Brain pericyte (primary cell): ENCODE measurements around the gene INTS11.

ENCODE experiments used
- DNase-seq: peaks from one replicate; pipeline ENCODE4 v3.0.0-alpha.2; 2012; ENCODE audit warnings: low read depth, low spot score

The INTS11 gene

GRCh38 chr1:1357871-1358432 is 33.5 kb upstream of the INTS11 start:
- DNase-seq = no peak

DNA sequence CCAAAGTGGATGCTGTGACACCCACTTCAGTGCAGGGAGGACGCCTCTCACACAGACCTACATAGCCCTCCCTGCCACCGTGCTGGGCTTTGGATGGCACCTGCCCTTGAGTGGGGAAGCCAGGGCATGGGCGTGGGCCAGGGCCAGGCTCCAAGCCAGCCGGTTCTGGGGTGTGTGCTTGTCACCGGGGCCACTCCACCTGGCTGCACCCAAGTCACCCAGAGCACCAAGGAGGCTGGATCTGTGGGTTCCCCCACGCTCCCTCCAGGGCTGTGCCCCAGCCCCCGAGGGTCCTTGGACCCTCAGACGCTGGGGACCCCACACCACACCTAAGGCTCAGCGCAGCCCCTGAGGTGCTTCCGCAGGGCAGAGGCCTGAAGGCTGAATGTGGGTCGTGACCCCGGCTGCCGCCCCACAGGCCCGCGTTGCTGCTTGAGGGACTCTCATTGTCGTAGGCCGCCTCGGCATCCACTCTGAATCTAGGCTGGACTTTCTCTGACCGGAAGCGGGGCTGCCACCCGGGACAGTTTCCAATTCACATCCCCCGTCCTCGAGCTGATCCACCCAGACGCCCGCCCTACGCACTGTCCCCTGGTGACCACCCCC is 32.4 kb upstream of the INTS11 start:
- no peak for DNase-seq

GRCh38 chr1:1356166-1356795 is 31.8 kb upstream of the INTS11 start:
- DNase-seq = no peak

GRCh38 chr1:1355416-1355815 is 31.0 kb upstream of the INTS11 start:
- no peak for DNase-seq

DNA sequence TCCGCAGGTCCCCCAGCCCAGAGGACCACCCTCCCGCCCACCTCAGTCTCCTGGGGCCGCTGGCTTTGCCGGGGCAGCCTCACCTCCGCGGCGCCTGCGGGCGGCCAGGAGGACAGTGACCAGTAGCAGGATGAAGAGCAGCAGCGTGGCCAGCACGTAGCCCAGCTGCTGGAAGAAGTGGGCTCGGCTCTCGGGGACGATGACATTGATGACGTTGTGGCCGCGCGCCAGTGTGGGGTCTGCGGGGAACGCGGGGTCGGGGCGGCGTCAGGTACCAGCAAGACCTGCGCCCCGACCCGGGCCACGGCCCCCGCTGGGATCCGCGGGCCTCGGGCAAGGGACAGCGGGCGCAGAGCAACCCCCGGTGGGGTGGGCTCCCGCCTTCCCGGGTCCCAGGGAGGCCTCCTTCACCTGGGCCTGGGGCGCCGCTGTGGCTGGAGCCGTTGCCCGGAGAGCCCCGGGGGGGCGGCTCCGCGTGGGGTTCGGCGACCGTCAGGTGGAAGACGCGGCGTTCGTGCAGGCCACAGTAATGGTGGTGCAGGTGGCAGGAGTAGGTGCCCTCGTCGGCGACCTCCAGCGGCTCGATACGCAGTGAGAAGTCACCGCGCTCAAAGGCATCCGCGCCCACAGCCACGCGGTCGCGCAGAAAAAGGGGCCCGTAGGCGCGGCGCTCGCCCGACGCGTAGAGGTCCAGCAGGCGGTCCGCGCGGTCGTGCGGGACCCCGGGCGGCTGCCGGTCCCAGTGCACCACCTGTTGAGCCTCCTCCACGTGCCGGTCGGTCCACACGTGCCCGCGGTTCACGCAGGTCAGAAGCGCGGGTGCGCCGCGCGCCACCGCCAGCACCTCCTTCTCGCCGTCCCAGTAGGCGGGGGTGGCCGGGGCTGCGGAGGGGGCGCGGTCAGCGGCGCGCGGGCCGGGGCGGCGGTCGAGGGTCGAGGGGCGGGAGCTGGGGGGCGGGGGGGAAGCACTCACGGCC is 30.1 kb upstream of the INTS11 start:
- no peak for DNase-seq

DNA sequence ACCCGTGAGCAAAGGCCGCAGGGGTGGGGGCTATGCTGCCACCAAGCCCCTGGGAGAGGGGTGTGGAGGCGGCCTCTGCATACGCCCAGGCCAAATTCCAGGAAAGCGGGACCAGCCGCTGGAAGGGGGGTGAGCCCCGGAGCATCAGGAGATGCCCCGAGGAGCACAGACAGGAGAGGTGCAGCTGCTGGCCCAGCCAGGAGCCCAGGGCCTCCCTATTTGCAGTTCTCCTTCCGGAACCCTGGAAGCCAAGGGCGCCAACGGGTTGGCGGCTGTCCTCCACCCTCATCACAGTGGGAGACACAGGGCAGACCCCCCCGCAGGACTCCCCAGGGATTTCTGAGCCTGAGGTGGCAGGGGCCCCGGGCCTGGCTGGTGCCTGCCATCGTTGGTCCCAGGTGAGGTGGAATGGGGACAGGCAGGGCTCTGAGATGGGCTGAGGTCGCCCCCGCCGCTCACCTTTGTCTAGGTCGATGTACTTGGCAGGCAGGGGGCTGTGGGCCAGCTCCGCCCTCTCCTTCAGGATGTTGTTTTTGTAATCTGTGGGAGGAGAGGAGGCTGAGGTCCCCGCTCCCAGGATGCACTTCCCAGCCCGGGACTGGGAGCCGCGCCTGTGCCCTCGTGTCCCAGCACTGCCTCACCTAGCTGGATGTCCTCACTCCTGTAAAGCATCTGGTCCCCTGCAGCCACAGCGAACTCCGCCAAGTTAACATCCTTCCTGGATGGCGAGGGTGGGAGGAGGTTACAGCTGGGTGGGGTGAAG is 29.1 kb upstream of the INTS11 start:
- no peak for DNase-seq

- DNase-seq = no peak
Measured at GRCh38 chr1:1352786-1353388, 28.4 kb upstream of the INTS11 start.

- DNase-seq = no peak
Measured at GRCh38 chr1:1351511-1352427, 27.3 kb upstream of the INTS11 start.

DNA sequence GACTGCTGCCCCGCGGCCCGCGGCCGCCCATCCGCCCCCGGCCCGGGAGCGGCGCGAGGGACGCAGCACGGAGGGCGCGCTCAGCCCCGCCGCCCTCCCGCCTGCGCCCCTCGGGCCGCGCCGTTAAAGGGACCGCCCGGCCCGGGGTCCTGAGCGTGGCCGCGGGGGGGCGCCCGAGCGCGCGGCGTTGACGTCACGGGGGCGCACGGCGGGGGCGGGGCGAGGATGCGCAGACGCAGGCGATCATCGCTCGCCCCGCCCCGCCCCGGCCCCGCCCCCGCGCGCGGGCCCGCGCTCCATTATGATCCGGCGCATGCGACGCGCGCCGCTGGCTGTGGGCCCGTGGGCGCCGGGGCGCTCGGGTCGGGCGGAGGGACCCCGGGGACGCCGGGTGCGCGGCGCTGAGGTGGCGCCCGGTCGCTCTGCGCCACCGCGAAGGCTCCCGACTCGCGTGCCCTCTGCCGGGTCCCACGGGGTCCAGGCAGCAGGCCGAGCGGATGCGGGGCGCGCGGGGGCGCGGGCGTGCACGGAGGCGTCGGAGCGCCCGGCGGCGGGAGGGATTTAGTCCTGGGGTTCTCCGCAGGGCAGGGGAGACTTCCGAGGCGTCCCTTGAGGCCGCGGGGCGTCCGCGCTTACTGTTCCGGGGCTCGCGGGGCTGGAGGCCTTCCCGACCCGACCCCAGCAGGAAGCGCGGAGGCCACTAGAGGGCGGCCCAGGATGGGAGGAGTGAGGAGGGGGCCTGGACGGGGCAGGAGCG is 25.0 kb upstream of the INTS11 start, which contains the start of gene DVL1:
Gene DVL1, minus strand, starts transcription at position 163 of the 757 bp plus-strand sequence. CDS start 353 bp downstream, outside the sequence.
- no peak for DNase-seq

GRCh38 chr1:1348420-1349255 is 24.2 kb upstream of the INTS11 start:
- no peak for DNase-seq

DNA sequence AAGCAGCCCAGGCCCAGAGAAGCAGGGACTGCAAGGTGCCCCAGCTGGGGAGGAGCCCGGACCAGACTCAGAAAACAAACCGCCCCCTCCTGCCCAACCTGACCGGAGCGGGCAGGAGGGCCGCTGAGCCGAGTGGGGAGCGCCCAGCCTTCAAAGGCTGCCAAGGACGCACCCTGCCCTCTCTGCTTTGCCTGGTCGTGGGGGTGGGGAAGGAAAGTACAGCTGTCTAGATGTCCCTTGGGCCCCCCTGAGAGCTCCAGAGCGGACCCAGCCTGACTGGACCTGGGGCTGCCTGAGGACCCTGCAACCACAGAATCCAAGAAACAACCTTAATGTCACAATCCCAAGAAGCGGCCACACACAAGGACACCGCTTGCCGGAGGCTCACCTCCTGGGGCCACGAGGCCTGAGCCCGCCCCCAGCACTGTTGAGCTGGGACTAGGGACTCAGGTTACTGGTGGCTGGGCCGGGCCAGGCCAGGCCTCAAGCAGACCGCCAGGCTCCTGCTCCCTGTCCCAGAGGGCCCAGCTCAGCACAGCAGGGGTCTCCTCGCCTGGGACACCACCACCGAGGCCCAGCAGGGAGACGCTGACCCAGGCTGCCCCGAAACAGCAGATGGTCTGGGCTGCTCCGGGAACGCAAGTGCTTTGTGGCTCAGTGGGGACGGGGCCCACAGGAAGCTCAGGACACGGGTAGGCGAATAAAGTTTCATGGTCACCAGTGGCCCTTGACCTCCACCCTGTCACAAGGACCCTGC is 23.4 kb upstream of the INTS11 start:
- no peak for DNase-seq

GRCh38 chr1:1347026-1347595 is 22.7 kb upstream of the INTS11 start:
- no peak for DNase-seq

GRCh38 chr1:1346501-1346890 is 22.0 kb upstream of the INTS11 start:
- DNase-seq = no peak

DNA sequence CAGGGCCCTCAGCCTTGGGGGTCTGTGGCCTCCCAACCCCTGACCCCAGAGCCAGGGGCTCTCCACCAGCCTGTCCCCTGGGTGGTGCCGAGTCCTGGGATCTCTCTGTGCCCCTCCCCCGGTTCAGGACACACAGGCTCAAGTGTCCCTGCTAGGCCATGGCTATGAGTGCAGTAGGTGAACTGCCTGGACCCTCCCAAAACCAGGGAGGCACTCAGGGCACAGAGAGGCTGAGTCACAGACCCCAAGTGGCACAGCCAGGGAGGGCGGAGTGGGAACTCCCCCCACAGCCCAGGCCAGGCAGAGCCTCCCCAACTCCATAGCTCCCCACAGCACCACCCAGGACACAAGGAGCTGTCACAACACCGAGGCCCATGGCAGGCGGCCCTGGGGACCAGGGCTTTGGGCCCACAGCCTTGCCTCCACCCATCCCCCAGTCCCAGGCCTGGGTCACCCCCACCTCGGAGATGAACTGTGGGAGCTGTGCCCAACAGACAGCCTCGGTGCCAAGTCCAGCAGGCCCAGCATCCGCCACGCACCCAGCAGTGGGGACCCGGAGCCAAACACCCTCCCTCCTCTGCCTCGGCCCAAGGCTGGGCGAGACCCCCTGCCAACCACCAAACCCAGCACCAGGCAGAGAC is 21.5 kb upstream of the INTS11 start:
- no peak for DNase-seq

DNA sequence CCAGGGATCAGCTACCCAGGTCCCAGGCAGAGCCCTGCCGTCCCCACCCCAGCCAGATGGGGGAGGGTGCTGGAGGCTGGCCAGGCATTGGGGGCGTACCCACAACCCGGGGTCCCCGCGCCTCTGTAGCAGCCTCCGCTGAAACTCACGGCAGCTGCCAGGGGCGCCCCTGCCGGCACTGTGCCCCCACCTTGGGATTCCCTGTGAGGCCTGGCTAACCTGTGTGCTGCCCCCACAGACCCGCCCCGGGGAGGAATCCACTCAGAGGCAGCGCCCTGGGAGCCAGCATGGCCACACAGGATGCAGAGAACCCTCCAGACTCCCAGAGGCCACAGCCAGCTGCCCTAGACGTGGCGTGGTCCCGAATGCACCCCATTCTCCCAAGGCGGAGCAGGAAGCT is 20.9 kb upstream of the INTS11 start:
- DNase-seq = no peak

GRCh38 chr1:1344655-1345361 is 20.3 kb upstream of the INTS11 start:
- DNase-seq = no peak
